ENCODE data around the gene FAM174C.

GRCh38 chr19:1269065-1269477 lies 6.3 kb upstream of the FAM174C start, which contains the start of gene CIRBP:
- TF ChIP-seq CTCF (IDR thresholded peaks at IDR 0.05; ENCODE audit: extremely low read depth in 1 of 2, insufficient read depth in 1 of 2, low read depth in 1 of 2, low read length in 2 of 2), result no peak
- no peak for TF ChIP-seq MAX (IDR thresholded peaks at IDR 0.05; ENCODE audit: insufficient read depth, insufficient read length)
